ENCODE measurements around the gene SCYL2. TPM values are rescaled to one million over a fixed set of nuclear protein-coding genes. Genes with fewer than 3 reads are reported as not detected.

The SCYL2 gene
- total and polyA plus RNA-seq, 2 of the 13 experiments (the other 11 are each of a cell fraction or from before 2014, with no cell fraction given) = 11.4 to 28.8 TPM

DNA sequence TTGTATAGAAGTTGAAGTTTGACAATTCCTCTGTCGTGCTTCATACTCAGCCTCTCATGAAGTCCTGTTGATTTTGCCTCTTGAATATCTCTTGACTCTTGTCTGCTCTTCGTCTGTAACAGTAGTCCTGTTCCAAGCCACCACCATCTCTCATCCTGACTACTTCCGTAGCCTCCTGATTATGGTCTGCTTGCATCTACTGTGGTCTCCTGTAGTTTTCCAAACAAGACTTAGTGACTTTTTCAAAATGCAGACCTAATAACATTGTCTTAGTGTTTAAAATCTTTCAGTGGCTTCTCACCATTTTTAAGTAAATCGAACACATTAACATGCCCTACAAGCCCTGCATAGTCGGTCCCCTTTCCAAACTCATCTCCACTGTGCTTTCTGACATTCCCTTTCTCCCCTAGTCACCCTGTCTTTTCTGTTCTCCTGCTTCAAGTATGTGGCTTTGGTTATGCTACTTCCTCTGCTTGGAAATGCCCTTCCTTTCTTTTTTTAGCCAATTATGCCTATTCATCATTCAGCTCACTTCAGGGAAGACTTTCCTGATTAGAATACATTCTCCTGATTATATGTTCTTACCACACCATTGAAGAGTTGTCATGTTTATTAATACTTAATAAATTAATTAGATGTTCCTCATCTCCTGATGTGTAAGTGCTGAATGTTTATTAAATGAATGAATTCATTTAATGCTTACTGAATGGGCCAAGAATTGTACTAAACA, 2.0 kb downstream of the SCYL2 start:
- BruUV-seq (replicated peaks) = no TSS peak
- Histone ChIP-seq H3K27me3 (ENCODE audit: control insufficient read depth in 1 of 2, insufficient read depth in 2 of 2, low read length in 2 of 2) (no peaks in the 10 kb centered on the region; a peak in 1 of 5 replicates), H3K4me3 (replicated peaks in 1 of 3; ENCODE audit: insufficient read depth in 1 of 3, low read depth in 2 of 3, low read length in 3 of 3) (peak overlapping the region; percentile 91 to 93 (median 92); a peak in 5 of 6 replicates), H3K4me1 (ENCODE audit: insufficient read depth, low read length) (peaks cover 41% of the 10 kb centered on the region), H2AFZ (ENCODE audit: low read length) (no peak overlapping the region), H3K27ac (ENCODE audit: extremely low read length, insufficient read depth, low read length) (peak overlapping the region; percentile 12), H3K79me2 (ENCODE audit: insufficient read depth, low read length) (peaks cover 63% of the 10 kb centered on the region), H4K20me1 (ENCODE audit: insufficient read depth, low read length) (peaks cover 10% of the 10 kb centered on the region; the same call in 1 of the 2 replicates), H3K9ac (ENCODE audit: insufficient read depth, low read depth, low read length) (peak overlapping the region; percentile 96; the same call in 1 of the 2 replicates), H3K36me3 (replicated peaks in 1 of 2; ENCODE audit: control insufficient read depth in 1 of 2, insufficient read depth in 2 of 2, low read length in 2 of 2) (no peaks in the 10 kb centered on the region; a peak in 1 of 5 replicates), H3K4me2 (ENCODE audit: low read depth, low read length) (peak overlapping the region; percentile 91), H3K9me3 (ENCODE audit: low read length) (no peaks in the 10 kb centered on the region)
- TF ChIP-seq MTA3 (CRISPR knock-in tag; IDR thresholded peaks at IDR 0.05) = no peak
- TF ChIP-seq, protein P1, sequence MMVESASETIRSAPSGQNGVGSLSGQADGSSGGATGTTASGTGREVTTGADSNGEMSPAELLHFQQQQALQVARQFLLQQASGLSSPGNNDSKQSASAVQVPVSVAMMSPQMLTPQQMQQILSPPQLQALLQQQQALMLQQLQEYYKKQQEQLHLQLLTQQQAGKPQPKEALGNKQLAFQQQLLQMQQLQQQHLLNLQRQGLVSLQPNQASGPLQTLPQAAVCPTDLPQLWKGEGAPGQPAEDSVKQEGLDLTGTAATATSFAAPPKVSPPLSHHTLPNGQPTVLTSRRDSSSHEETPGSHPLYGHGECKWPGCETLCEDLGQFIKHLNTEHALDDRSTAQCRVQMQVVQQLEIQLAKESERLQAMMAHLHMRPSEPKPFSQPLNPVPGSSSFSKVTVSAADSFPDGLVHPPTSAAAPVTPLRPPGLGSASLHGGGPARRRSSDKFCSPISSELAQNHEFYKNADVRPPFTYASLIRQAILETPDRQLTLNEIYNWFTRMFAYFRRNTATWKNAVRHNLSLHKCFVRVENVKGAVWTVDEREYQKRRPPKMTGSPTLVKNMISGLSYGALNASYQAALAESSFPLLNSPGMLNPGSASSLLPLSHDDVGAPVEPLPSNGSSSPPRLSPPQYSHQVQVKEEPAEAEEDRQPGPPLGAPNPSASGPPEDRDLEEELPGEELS (CRISPR knock-in tag; IDR thresholded peaks at IDR 0.05) = no peak
- no peak for TF ChIP-seq ZNF205 (CRISPR knock-in tag; IDR thresholded peaks at IDR 0.05)
- no peak for TF ChIP-seq E2F1 (CRISPR knock-in tag; IDR thresholded peaks at IDR 0.05)
- TF ChIP-seq ATF7 (IDR thresholded peaks at IDR 0.05) = no peak
- TF ChIP-seq ATF7 (CRISPR knock-in tag; IDR thresholded peaks at IDR 0.05) = no peak
- TF ChIP-seq GABPA (IDR thresholded peaks at IDR 0.05; ENCODE audit: low read depth, low read length) = no peak
- no peak for TF ChIP-seq GABPA (CRISPR knock-in tag; IDR thresholded peaks at IDR 0.05; ENCODE audit: low read depth)
- TF ChIP-seq HOXA5 (CRISPR knock-in tag; IDR thresholded peaks at IDR 0.05) = no peak
- no peak for TF ChIP-seq ZNF646 (CRISPR knock-in tag; IDR thresholded peaks at IDR 0.05)
- no peak for TF ChIP-seq NKX3-1 (CRISPR knock-in tag; IDR thresholded peaks at IDR 0.05)
- no peak for TF ChIP-seq ZNF674 (CRISPR knock-in tag; IDR thresholded peaks at IDR 0.05; ENCODE audit: low read depth)
- ChIA-PET CTCF (ENCODE audit: low intra/inter-chr PET ratio, low total read pairs) (no interaction called here), POLR2A (no interaction called here)
- FAIRE-seq = no peak
- in situ Hi-C loops (cut with HindIII; ENCODE audit: extremely low pct_ligation_motif_present, low pct_unique_long_range_greater_than_20kb) (no loop called here), intact Hi-C loops (cut with micrococcal nuclease; ENCODE audit: unreplicated experiment) (loop anchor here (5.0 kb wide), 2 partner anchors 67 to 127 kb away; partner anchors contain the start of genes ACTR6 and BLTP3B)
- 35% methylated on average over 5 of the region's 5 CpGs for WGBS (ENCODE audit: low lambda C conversion rate)
- no peak for DNase-seq (ENCODE audit: low spot score)
- no peak for ATAC-seq

All from HepG2 (cell line).